HG02642 (cell line): Measurements from ENCODE around the gene DMPK.

Experiments used
- ATAC-seq: cut with Tn5 transposase; IDR thresholded peaks from one replicate; pipeline ENCODE4 v1.9.1; 2021; ENCODE audit warnings: mild to moderate bottlenecking; ENCODE audit not compliant: unreplicated experiment, poor library complexity

Gene DMPK

DNA sequence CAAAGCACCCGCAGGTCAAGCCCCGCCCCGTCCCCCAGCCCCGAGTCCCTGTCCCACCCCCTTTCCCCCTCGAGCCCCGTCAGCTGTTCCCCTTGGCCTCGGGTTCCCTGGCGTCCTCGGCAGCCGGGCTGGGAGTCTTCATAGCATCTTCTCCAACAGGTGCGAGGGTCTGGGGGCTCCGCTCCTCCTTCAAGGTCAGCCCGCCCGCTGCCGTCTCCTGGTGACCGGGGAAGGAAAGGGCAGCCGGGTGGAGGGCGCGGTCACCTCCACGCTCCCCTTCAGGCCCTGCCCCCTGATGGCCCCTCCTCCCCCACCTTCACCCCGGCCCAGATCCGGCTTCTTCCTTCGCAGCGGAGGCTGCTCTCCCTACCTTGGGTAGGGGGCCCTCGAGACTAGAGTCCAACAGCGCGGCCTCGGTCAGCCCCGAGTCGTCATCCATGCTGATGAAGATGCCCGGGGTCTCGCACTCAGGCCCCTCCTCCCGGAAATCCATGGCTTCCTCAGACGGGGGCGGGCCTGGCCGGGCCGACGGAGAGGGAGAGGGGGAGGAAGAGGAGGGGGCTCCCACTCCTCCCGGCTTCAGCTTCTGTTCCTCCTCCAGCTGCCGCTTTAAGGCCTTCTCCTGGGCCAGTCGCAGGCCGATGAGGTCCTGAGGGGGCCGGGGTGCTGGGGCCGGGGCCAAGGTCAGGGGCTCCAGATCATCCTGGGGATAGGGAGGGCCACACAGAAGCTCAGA, 33.4 kb upstream of the DMPK start:
- no peak for ATAC-seq

DNA sequence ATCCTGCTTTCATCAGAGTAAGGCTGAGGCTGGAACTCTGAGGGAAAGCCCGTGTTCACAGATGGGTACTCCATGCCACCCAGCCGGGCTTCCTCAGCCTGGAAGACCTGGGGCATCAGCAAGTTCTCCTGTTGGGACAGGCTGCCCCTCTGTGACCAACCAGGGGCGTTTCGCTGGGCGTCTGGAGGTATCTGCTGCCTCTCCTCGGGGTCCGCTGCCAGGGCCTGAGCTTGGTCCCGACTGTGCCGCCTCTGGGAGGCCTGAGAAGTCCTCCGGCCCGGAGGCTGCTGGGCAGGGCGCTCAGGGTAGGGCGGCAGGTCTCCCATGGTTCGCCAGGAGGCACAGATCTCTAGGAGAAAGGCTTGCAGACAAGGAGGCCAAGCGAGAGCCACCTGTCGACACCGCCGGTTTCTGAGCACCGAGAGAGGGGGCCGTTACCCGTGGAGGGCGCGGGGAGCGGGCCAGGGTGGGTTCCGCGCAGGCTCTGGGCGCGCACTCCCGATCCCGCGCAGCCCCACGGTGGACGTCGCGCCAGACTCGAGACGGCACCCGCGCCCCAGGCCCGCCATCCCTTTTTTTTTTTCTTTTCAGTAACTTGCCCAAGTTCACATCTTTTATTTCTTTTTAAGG, 32.7 kb upstream of the DMPK start, which contains the start of gene RSPH6A:
Gene RSPH6A, minus strand, starts transcription at position 458 of the 630 bp plus-strand sequence. Its CDS starts 132 bp downstream, at position 326.
- ATAC-seq, result no peak

DNA sequence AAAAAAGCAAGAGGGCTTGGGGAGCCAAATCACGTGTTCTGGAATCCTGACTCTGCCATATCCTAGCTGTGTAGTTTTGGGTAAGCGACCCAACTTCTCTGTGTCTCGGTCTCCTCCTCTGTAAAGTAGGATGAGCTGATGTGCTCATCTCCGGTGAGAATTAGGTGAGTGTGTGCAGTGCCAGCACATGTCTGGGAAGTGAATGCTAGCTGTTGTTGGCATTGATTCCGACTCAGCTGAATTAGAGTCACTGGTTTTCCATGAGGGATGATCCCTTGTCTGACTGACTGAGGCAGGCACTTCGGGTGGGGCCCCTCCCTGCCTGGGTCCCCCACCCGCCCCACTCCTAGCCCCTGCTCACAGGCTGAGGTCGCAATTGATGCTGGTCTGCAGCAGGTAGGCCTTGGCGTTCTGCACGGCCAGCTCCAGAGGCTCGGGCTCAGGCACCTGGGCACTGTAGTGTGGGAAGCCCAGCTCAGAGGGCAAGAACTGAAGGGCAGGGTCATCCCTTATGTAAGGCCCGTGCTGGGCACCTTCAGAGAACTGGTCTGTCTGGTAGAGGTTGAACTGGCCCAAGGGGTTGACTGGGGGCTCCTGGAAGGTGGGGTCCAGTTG, 32.0 kb upstream of the DMPK start:
- no peak for ATAC-seq

DNA sequence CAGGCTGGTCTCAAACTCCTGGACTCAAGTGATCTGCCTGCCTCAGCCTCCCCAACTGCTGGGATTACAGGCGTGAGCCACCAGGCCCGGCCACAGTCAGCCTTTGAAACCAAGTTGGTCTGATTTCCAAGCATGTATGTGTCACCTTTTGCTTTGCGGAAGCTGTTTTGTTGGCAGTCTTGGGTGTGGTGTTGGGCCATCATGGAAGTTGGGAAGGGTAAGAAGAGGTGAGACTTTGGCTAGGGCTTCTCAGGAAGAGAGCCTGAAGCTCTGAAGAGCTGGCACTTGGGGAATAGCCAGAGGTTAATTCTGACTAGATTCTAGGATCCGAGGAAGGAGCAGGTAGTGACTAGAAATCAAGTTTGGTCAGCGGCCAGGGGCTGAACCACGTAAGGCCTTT, 30.0 kb upstream of the DMPK start:
- ATAC-seq, result no peak

DNA sequence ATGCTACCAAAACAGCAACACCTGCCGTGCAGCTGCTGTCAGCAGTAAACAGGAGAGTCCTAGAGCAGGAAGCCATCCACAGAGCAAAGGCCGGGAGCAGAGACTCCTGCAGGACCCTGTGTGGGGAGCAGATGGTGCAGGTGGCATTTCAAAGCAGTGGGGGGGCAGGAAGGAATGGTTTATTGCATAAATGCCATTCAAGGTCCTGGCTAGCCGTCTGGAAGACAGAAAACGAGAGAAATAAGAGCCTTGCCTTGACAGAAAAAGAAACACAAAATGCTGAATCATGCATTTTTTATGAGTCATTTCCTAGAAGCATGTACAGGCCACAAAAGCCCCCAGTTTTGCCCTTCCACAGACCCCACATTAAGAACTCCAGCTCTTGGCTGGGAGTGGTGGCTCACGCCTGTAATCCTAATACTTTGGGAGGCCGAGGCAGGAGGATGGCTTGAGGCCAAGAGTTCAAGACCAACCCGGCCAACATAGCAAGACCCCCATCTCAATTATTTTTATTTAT, 27.4 kb upstream of the DMPK start:
- no peak for ATAC-seq

DNA sequence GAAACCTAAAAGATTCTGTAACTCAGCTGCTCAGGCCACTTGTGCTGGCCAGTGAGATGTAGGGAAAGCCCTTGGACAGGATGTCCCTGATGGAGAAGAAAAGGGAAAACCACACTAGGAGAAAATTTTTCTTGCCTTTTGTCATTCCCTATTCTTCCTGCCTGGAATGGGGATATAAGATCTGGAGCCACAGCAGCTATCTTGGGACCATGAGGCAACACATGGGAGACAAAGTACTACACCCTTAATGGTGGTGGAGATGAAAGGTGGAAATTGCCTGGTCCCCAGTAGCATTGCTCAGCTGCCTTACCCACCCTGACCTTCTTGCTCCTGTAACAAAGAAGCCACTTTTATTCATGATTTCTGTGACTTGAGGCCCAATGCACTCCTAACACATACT, 23.4 kb upstream of the DMPK start:
- ATAC-seq, result no peak

DNA sequence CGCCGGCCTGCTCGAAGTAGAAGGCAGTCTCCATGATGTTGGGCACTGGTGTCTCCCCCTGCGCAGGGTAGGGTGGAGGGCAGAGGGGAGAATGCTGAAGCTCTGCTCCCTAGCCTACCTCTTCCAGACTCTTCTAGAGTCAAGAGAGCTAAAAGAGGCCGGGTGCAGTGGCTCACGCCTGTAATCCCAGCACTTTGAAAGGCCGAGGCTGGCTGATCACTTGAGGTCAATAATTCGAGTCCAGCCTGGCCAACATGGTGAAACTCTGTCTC, 22.6 kb upstream of the DMPK start:
- no peak for ATAC-seq

DNA sequence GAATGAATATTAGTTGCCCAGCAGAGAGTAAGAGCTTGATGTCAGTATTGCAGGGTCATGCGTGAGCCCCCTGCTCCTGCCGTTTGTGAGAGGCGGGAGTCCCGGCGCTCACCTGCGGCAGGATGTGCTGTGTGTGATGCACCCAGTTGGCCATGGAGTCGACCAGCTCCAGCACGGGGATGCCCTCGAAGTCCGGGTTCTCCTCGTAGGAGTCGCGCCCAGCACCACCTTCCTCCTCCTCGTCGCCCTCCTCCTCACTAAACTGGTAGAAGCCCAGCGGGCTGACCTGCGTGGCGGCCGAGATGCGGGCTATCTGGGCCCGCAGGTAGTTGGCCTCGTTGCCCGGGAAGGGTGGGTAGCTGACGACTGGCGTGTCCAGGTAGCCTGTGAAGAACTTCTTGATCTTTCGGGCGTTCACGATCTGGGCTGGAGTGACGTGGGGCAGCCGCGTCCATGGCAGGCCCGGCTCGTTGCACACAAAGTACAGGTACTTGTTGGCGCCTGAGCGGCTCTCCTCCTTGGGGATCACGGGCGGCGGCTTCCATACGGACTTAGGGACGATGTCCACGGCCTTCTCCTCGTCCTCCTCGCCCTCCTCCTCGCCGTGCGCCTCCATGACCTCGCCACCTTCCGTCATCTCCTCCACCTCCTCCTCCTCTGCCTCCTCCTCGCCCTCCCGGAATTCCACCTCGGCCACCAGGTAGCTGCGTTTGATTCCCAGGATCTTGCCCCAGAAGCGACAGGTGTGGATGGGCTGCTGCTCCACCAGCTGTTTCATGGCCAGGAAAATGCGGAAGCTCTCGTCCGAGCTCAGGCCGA, 22.1 kb upstream of the DMPK start:
- ATAC-seq, result no peak

DNA sequence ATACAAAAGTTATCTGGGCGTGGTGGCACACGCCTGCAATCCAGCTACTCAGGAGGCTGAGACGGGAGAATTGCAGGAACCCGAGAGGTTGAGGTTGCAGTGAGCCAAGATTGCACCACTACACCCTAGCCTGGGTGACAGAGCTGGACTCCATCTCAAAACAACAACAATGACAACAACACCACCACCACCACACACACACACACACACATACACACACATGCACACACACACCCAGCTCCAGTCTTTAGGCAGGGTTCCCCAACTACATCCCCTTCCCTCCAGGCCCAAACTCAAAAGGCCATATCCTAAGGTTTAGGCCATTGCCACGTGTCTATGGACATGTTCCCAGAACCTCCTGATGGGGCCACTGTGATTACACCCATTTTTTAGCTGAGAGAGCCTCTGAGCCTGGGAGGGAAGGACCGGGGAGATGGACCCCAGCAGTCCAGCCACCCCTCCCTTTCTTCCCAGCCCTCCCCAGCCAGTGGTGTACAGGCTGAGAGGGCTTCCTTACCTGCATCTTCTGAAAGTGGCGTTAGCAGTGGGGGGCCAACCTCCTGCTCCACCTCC, 19.4 kb upstream of the DMPK start:
- no peak for ATAC-seq

DNA sequence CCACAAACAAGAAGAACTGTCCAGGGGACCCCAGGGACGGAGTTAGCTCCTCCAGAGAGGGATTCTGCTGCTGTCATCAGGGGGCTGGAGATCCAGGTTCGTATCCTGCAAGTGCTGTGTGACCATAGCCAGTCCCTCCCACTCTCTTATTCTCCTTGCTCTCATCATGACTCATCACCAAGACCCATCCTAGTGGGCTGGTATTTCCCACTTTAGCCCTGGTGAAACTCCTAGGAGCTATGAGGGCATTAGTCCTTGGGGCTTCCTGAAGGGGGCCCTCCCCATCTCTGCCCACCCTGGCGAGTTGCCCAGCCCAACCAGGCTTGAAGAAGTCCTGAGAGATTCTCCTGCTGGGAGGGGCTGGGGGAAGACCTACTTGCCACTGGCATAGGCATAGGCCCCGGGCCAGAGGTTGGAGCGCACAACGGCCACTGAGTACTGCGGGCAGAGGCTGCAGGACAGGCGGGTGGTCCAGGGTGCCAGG, 17.8 kb upstream of the DMPK start:
- no peak for ATAC-seq

DNA sequence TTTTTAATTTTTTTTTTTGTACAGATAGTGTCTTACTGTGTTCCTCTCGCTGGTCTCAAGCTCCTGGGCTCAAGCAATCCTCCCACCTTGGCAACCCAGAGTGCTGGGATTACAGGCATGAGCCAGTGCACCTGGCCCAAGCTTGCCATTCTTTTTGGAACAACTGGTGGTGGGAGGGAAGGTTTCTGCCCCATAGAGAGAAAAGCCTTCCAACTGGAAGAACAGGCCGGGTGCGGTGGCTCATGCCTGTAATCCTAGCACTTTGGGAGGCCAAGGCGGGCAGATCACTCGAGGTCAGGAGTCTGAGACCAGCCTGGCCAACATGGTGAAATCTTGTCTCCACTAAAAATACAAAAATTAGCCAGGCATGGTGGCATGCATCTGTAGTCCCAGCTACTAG, 17.3 kb upstream of the DMPK start:
- peak; percentile 9 for ATAC-seq

DNA sequence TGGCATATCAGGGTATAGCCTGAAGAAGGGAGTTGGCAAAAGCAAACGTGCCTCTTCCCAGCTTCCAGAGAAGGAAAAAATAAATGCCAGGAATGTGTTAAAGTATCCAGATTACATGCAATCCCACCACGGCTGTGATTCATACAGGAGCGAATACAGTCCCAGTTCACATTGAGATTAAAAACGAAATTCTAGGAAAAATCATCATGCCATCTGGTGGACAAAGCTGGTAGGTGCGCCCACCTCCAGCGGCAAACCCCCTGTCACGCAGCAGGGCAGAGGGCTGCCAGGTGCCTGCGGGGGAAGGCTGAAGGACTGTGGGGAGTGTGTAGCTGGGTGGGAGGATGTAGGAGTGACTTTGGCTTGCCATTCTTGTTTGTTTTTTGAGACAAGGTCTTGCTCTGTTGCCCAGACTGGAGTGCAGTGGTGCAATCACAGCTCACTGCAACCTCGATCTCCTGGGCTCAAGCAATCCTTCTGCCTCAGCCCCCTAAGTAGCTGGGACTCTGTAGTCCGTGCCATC, 16.8 kb upstream of the DMPK start:
- ATAC-seq, result peak; percentile 58

DNA sequence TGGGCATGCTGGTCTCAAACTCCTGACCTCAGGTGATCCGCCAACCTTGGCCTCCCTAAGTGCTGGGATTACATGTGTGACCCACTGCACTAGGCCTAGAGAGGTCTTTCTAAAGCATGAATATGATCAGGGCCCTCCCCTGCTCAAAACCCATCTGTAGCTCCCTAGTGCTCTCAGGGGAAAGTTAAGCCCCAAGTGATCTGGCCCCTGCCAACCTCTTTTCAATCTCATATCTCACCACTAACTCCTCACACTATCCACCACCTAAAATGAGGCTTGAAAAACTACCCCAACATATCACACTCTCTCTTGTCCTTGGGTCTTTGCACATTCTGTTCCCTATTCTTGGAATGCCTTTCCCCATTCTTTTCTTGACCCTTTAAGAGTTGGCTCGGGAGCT, 12.3 kb upstream of the DMPK start:
- no peak for ATAC-seq

DNA sequence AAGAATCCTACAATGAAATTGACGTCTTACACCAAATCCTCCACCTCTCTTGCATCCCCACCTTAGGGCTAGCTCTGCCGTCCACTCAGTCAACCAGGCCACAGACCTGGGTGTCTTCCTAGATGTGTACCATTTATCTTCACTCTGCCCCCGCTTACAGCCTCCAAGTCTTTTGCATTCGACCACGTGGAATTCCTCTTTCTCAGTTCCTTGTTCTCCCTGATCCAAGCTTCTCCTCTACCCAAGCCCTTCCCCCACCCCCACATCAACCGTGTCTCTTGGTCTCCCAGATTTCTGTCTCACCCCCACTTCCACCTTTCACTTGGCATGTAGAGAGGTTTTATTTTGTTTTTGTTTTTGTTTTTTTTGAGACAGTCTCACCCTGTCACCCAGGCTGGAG, 11.6 kb upstream of the DMPK start:
- ATAC-seq, result no peak

DNA sequence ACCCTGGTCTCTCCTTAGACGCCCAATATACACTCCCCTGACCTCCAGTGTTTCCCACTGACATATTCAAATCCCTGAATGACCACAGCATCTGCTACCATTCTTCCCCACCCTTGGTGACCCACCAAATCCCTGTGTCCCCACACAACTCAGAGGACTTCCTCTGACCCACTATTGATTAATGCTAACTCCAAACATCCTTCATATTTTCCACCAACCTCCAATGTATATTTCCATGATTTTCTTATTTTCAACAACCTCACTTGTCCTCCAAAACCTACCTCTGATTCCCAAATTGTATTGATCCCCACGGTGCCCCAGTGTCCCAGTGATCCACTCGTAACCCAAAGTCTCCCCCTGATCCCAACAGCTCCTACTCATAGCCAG, 10.9 kb upstream of the DMPK start:
- ATAC-seq, result no peak

DNA sequence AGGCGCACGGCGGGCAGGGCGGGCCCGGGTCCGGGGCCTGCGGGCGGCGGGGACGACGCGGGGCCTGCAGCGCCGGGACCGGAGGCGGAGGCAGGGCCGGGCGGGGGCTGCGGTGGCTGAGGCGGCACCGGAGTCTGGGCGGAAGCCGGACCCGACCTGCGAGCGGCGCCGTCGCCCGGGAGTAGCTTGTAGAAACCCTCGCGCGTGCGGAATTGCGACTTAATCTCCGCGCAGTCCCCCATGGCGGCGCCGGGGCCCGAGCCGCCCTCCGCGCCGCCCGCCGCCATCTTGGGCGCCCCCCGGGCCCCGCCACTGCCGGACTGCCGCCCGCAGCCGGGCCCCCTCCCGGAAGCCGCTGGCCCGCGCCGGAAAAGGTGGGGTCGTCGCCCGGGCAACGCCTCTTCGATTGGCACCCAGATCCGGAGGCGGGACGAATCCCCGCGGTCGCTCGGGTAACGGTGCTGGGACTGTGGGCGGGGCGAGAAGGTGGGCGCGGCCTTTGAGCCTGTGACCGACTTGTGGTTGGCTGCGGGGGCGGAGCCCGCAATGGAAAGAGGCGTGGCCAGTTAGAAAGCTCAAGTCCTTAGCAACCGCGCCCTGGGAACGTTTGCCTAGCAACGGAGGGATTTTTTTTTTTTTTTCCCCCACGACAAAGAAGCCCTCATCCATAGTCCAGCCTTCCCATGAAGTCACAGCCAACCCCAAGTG, 10.3 kb upstream of the DMPK start, which contains the start of gene DMWD:
Gene DMWD, minus strand, starts transcription at position 376 of the 708 bp plus-strand sequence. Its CDS starts 89 bp downstream, at position 287.
- peak; percentile 92 for ATAC-seq

DNA sequence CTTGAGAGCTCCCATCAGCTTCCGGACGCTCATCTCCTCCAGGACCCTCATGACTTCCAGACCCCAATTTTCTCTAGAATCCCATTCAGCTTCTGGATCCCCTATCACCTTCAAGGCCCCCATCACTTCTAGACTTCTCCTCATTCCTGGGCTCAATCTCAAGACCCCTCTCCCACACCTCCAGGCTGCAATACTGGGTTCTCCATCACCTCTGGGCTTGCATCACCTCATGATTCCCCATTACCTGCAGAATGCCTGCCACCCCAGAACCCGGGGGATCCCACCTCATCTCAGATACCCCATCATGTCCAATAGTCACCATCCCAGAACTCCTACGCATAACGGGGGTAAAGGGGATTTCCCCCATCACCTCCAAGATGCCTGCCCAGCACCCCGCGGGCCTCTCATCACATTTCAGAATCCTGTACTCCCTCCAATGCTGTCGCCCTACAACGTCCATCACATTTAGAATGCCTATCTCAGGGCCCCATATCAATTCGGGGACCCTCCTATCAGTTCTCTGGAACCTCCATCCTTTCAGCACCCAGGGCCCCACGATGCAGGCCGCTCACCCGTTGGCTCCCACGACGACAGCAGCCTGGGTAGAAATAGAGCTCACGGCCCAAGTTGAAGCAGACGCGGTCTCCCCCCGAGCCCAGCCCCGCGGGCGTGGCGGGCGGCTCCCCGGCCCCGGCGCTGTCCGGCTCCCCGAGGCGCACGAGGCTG, 9.6 kb upstream of the DMPK start:
- ATAC-seq, result no peak

DNA sequence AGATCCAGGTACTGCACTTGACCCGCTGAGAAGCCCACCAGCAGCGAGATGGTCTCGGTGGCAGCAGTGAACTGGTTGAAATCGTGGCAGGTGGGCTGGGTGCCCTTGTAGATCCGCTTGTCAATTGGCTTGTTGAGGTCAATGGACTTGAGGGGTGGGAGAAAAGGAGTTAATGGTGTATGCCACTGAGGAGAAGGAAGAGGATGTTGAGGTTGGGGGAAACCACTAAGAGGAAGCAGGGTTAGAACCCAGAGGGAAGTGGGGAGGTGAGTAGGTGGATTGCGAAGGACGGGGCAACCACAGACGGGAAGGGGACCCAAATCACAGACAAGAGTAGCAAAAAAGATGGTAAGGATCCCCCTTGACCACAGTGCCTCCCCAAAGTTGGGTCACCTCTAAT, 8.7 kb upstream of the DMPK start:
- ATAC-seq, result no peak
